ENCODE results near the gene RAB29. TPM values are rescaled to one million over a fixed set of nuclear protein-coding genes. Genes with fewer than 3 reads are reported as not detected.

Gene RAB29
- total and polyA plus RNA-seq, 9 of the 15 experiments (the other 6 are each of a cell fraction or from before 2014, with no cell fraction given): 6.3 to 17.6 (median 8.0) TPM

DNA sequence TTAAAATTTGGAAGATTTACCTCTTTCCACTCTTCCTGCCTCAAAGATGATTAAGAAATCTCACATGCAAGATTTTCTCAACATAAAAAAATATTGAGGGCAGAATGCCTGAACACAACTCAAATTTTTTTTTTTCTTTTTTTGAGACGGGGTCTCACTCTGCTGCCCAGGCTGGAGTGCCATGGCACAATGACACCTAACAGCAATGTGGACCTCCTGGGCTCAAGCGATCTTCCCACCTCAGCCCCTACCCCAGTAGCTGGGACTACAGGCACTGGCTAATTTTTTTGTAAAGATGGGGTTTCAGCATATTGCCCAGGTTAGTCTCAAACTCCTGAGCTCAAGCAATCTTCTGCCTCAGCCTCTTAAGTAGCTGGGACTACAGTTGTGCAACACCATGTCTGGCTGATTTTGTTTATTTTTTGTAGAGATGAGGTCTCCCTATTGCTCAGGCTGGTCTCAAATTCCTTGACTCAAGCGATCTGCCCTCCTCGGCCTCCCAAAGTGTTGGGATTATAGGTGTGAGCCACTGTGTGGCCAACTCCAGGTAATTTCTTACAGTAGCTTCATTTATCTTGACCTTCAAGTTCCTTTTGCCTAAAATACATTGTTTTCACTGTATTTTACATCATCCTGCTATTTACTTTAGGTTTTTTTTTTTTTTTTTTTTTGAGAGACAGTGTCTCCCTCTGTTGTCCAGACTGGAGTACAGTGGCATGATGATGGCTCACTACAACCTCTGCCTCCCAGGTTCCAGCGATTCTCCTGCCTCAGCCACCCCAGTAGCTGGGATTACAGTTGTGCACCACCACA, 35.7 kb downstream of the RAB29 start (continued):
- TF ChIP-seq ZNF140 (CRISPR knock-in tag; IDR thresholded peaks at IDR 0.05) (no peak), CEBPB (tag; IDR thresholded peaks at IDR 0.05) (peak; percentile 71), ZNF217 (CRISPR knock-in tag; IDR thresholded peaks at IDR 0.05) (no peak), ZNF384 (IDR thresholded peaks at IDR 0.05; ENCODE audit: low read depth, low read length) (peak; percentile 87), FOXA3 (CRISPR knock-in tag; conservative IDR thresholded peaks at IDR 0.05 in 1 of 2, IDR thresholded peaks at IDR 0.05 in 1 of 2) (0 out of 4 replicates have a peak, but pooled peaks of 1 of the 2 experiments have one; percentile 12), ATF3 (IDR thresholded peaks at IDR 0.05) (no peak), ATF3 (CRISPR knock-in tag; conservative IDR thresholded peaks at IDR 0.05) (0 out of 2 replicates have a peak, but pooled peaks have one; percentile 41), E2F3 (CRISPR knock-in tag; IDR thresholded peaks at IDR 0.05) (no peak), PTRF (tag; IDR thresholded peaks at IDR 0.05) (no peak), SOX6 (IDR thresholded peaks at IDR 0.05) (no peak), ZBTB11 (CRISPR knock-in tag; IDR thresholded peaks at IDR 0.05) (no peak), NR3C1 (CRISPR knock-in tag; IDR thresholded peaks at IDR 0.05) (no peak), C11orf30 (IDR thresholded peaks at IDR 0.05; ENCODE audit: low read depth) (no peak), CSDE1 (IDR thresholded peaks at IDR 0.05) (no peak), PCBP2 (IDR thresholded peaks at IDR 0.05; ENCODE audit: low read depth, low read length, poor library complexity, severe bottlenecking) (no peak), HCFC1 (IDR thresholded peaks at IDR 0.05; ENCODE audit: low read depth, low read length) (no peak), ZNF232 (CRISPR knock-in tag; IDR thresholded peaks at IDR 0.05) (no peak)
- TF ChIP-seq, protein P1, sequence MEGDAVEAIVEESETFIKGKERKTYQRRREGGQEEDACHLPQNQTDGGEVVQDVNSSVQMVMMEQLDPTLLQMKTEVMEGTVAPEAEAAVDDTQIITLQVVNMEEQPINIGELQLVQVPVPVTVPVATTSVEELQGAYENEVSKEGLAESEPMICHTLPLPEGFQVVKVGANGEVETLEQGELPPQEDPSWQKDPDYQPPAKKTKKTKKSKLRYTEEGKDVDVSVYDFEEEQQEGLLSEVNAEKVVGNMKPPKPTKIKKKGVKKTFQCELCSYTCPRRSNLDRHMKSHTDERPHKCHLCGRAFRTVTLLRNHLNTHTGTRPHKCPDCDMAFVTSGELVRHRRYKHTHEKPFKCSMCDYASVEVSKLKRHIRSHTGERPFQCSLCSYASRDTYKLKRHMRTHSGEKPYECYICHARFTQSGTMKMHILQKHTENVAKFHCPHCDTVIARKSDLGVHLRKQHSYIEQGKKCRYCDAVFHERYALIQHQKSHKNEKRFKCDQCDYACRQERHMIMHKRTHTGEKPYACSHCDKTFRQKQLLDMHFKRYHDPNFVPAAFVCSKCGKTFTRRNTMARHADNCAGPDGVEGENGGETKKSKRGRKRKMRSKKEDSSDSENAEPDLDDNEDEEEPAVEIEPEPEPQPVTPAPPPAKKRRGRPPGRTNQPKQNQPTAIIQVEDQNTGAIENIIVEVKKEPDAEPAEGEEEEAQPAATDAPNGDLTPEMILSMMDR (IDR thresholded peaks at IDR 0.05 in 2 of 3, conservative IDR thresholded peaks at IDR 0.05 in 1 of 3; ENCODE audit: insufficient read depth in 2 of 3, low read depth in 1 of 3, low read length in 3 of 3): 0 out of 6 replicates have a peak, but pooled peaks of 2 of the 3 experiments have one; percentile 17 to 20
- TF ChIP-seq, protein P2, sequence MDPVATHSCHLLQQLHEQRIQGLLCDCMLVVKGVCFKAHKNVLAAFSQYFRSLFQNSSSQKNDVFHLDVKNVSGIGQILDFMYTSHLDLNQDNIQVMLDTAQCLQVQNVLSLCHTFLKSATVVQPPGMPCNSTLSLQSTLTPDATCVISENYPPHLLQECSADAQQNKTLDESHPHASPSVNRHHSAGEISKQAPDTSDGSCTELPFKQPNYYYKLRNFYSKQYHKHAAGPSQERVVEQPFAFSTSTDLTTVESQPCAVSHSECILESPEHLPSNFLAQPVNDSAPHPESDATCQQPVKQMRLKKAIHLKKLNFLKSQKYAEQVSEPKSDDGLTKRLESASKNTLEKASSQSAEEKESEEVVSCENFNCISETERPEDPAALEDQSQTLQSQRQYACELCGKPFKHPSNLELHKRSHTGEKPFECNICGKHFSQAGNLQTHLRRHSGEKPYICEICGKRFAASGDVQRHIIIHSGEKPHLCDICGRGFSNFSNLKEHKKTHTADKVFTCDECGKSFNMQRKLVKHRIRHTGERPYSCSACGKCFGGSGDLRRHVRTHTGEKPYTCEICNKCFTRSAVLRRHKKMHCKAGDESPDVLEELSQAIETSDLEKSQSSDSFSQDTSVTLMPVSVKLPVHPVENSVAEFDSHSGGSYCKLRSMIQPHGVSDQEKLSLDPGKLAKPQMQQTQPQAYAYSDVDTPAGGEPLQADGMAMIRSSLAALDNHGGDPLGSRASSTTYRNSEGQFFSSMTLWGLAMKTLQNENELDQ (CRISPR knock-in tag; IDR thresholded peaks at IDR 0.05; ENCODE audit: borderline replicate concordance): no peak

Measured in K562 (cell line).